GM18951 (cell line): ENCODE measurements around the gene SHH.

Source experiments
- POLR2A ChIP-seq: IDR thresholded peaks from 4 replicates; pipeline ENCODE4 v1.6.1; 2011; ENCODE audit warnings: mild to moderate bottlenecking; ENCODE audit not compliant: insufficient read length, insufficient read depth; ENCODE audit errors: extremely low read depth
- in situ Hi-C: fragments of 300-500 bp; cut with MboI; formaldehyde crosslinking; loops from one replicate; pipeline ENCODE4 v1.12.0; 2022; ENCODE audit warnings: low sequenced_read_pairs, mixed read lengths, inconsistent platforms; ENCODE audit not compliant: unreplicated experiment

Gene SHH

GRCh38 chr7:155821851-155822250 is 9.6 kb upstream of the SHH start:
- no peak for TF ChIP-seq POLR2A
- in situ Hi-C loops, result no loop called here

GRCh38 chr7:155820788-155821187 is 8.5 kb upstream of the SHH start:
- in situ Hi-C loops, result no loop called here
- no peak for TF ChIP-seq POLR2A

- in situ Hi-C loops, result no loop called here
- TF ChIP-seq POLR2A, result no peak
These were observed 8.0 kb upstream of the SHH start for GRCh38 chr7:155820246-155820645.

DNA sequence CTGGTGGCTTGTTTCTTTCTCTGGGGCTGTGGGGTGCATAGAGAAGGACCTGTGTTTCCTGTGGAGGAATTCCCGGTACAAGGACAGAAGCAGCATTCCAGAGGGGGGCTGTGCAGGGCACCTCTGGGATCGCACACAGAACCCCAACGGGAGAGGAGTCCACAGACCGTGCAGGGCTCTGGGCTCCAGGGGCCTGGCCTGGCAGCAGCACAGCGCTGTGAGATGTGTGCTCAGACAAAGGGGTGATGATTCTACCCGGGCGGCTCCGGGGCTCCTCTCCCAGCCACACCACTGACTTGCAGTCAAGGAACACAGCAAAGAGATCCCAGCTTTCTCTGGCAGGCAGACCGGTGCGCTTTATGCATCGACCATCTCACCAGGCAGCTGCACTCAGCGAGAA is 6.9 kb upstream of the SHH start:
- no peak for TF ChIP-seq POLR2A
- in situ Hi-C loops, result loop anchor here (10.0 kb wide), 1 partner anchor 656 kb away; no protein-coding TSS in a partner anchor

GRCh38 chr7:155818820-155819168 is 6.5 kb upstream of the SHH start:
- TF ChIP-seq POLR2A, result no peak
- in situ Hi-C loops, result loop anchor here (10.0 kb wide), 1 partner anchor 656 kb away; no protein-coding TSS in a partner anchor

- no peak for TF ChIP-seq POLR2A
- in situ Hi-C loops, result loop anchor here (10.0 kb wide), 1 partner anchor 657 kb away; no protein-coding TSS in a partner anchor
These were observed 6.0 kb upstream of the SHH start for GRCh38 chr7:155818154-155818819.

GRCh38 chr7:155817515-155817914 is 5.3 kb upstream of the SHH start:
- in situ Hi-C loops, result loop anchor here (10.0 kb wide), 1 partner anchor 657 kb away; no protein-coding TSS in a partner anchor

DNA sequence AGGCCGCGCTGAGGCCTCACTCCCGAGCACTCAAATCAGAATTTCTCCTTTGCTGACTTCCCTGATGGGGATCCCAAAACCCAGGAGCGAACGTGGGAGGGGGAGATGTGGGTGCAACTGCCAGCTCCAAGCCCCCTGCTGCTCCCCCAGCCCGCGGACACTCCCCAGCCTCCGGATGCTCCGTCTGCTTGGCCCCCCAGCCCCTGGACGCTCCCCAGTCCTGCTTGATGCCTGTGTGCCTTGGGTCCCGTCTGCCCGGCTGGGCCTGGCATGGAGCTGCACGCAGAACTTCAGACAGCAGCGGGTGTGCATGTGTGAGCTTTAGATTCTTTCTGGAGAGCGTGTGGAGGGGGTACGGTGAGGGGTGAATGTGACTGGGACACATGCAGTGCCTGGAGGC is 4.7 kb upstream of the SHH start:
- in situ Hi-C loops, result loop anchor here (10.0 kb wide), 1 partner anchor 658 kb away; no protein-coding TSS in a partner anchor

GRCh38 chr7:155816192-155816508 is 3.9 kb upstream of the SHH start:
- in situ Hi-C loops, result loop anchor here (10.0 kb wide), 1 partner anchor 659 kb away; no protein-coding TSS in a partner anchor
- no peak for TF ChIP-seq POLR2A

More for the DNA sequence above, 4.7 kb upstream of the SHH start:
- TF ChIP-seq POLR2A, result no peak

DNA sequence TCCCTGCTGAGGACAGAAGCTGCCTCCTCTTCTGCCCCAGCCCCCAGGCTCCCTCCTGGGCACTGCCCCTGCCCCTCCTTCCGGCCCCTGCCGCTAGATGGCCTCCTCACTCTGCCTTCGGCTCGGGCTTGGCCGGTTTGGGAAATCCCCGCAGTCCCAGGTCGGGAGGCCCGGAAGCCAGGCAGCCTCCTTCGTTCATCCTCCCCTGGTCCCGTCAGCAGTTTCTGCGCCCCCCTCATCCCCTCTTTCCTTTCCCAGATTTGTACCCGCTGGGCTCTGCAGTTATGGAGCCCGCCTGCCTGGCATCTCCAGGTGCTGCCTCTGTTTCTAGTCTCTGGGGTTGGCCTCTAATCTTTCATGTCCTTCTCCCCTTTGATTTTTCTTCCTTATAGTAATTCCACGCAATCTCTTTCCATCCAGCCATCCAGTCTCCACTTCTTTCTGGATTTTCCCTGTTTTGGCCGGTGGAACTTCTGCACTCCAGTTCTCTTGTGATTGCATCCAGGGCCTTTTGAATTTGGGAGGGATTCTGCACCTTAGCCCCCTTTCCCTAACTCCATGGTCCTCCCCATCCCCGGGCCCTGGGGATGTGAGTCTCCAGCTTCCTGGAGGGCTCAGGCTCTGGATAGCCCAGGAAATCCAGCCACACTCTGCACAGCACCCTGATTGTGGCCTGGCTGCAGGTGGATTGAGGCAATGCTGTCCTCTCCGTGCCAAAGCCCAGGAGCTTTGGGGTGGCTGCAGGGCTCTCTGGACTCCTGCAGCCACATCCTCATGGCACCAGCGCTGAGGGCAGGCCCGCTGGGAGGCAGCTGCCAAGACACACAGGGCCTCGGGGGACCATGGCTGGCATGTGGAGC is 3.3 kb upstream of the SHH start:
- no peak for TF ChIP-seq POLR2A
- in situ Hi-C loops, result loop anchor here (10.0 kb wide), 1 partner anchor 659 kb away; no protein-coding TSS in a partner anchor

- TF ChIP-seq POLR2A, result no peak
- in situ Hi-C loops, result loop anchor here (10.0 kb wide), 1 partner anchor 660 kb away; no protein-coding TSS in a partner anchor
These were observed 2.3 kb upstream of the SHH start for GRCh38 chr7:155814316-155815276.

DNA sequence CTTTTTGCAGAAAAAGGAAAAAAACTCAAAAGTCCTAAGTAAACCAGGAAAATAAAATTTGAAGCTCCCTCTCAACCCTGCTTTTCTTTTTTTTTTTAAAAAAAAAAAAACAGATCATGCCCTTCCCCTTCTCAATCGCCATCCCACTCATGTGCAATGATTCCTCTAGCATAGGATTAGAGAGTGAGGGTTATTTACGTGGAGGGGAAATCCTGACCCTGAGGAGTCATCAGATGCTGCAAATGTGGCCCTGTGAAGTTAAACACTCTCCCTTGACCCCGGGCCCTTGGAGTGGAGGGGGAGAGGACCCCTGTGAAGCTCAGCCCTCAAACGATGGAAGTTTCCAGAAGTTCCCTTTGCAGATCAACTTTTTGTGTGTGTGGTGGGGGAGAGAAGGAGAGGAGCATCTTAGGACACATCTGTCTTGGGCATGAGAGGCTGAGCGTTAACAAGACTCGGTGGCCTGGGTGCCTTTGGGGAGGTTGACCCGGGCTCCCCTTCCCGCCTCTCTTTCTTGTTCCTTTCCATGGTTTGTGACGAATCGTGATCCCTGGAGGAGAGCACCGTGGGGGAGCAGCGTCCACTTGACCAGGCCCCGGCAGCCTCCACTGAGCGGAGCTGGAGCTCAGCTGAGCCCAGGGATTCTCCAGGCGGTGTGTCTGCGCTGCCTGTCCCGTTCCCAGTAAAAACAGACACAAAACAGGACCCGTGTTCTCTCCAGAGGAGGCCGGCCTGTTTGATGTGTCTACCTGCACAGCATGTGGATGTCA is 1.5 kb upstream of the SHH start:
- in situ Hi-C loops, result loop anchor here (10.0 kb wide), 1 partner anchor 661 kb away; no protein-coding TSS in a partner anchor
- no peak for TF ChIP-seq POLR2A
